Stimulated activated CD8-positive, alpha-beta memory T cell treated with anti-CD3 and anti-CD28 coated beads, Interleukin-2, amount 100 ng/mL, for 48 hours (primary cell): ENCODE results near the gene RPL15.

ENCODE experiments used
- DNase-seq, 2 donors: peaks; one replicate each; pipeline ENCODE4 v3.0.0-alpha.2; 2020; ENCODE audit warnings: low read depth in 2 of 2

RPL15 gene

GRCh38 chr3:23961913-23962312 lies 45.0 kb downstream of the RPL15 start:
- no peak for DNase-seq

- no peak for DNase-seq
Measured at GRCh38 chr3:23964537-23965235, 47.8 kb downstream of the RPL15 start.

- DNase-seq = no peak
Measured at GRCh38 chr3:23966328-23966727, 49.4 kb downstream of the RPL15 start.

GRCh38 chr3:23968463-23969184 lies 51.7 kb downstream of the RPL15 start:
- no peak for DNase-seq

GRCh38 chr3:23969393-23969792 lies 52.5 kb downstream of the RPL15 start:
- no peak for DNase-seq
